ENCODE measurements around the gene RAMP1. TPM values are rescaled to one million over a fixed set of nuclear protein-coding genes. Genes with fewer than 3 reads are reported as not detected.

Gene RAMP1
- total RNA-seq, 6 donors from 2014 or later: 3.4 to 14.4 (median 9.9) TPM

GRCh38 chr2:237873897-237874551 lies 14.6 kb downstream of the RAMP1 start:
- no peaks in the 10 kb centered on the region for H3K36me3 ChIP-seq
- DNase-seq (peak in 1 of 2 donors; percentile 65), ATAC-seq (ENCODE audit: low FRiP score in 2 of 2) (no peak)
- H3K4me1 ChIP-seq: peaks cover 0 to 7% (median 0%) of the 10 kb centered on the region in 4 donors
- 90 to 91% methylated on average over 3 to 11 of the region's 14 CpGs for WGBS, 2 donors
- no peaks in the 10 kb centered on the region for H3K27me3 ChIP-seq
- no peak overlapping the region for H3K27ac ChIP-seq
- TF ChIP-seq POLR2AphosphoS5 (IDR thresholded peaks at IDR 0.05) (no peak), POLR2A (IDR thresholded peaks at IDR 0.05) (no peak), EP300 (IDR thresholded peaks at IDR 0.05) (no peak)
- TF ChIP-seq, protein P1, sequence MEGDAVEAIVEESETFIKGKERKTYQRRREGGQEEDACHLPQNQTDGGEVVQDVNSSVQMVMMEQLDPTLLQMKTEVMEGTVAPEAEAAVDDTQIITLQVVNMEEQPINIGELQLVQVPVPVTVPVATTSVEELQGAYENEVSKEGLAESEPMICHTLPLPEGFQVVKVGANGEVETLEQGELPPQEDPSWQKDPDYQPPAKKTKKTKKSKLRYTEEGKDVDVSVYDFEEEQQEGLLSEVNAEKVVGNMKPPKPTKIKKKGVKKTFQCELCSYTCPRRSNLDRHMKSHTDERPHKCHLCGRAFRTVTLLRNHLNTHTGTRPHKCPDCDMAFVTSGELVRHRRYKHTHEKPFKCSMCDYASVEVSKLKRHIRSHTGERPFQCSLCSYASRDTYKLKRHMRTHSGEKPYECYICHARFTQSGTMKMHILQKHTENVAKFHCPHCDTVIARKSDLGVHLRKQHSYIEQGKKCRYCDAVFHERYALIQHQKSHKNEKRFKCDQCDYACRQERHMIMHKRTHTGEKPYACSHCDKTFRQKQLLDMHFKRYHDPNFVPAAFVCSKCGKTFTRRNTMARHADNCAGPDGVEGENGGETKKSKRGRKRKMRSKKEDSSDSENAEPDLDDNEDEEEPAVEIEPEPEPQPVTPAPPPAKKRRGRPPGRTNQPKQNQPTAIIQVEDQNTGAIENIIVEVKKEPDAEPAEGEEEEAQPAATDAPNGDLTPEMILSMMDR (IDR thresholded peaks at IDR 0.05): no peak
- no peak overlapping the region for H3K4me3 ChIP-seq
- H3K9me3 ChIP-seq: no peaks in the 10 kb centered on the region

DNA sequence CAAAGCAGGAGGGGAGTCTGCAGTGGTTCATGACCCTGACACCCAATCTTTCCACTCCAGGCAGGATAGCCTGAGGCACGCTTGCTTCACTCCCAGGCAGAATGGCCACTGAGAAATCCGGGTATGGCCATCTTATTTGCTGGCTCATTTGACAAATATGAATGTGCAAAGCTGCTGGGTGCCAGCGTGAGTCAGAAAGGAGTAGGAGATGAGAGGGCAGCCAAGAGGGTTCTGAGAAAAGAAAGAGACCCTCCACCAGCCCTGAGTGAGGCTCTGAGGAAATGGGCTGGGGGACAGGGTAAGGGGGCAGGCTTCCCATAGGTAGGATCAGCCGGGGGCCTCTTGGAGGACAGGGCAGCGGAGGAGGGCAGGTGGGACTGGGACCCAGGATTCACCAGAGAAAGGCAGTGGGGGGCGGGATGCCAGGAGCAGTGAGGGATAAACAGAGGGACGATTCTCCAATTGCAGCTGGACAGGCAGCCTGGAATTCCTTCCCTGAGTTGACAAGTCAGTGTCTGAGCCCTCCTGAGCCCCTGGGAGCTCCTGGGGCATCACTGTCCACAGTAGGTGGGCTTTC lies 15.2 kb downstream of the RAMP1 start:
- ATAC-seq (ENCODE audit: low FRiP score in 2 of 2) (no peak), DNase-seq (no peak)
- whole genome bisulfite sequencing, 2 donors: 78 to 83% methylated on average over 7 of the region's 7 CpGs
- H3K4me3 ChIP-seq: no peak overlapping the region
- H3K27me3 ChIP-seq: no peaks in the 10 kb centered on the region
- H3K9me3 ChIP-seq: no peaks in the 10 kb centered on the region
- TF ChIP-seq, protein P1 (IDR thresholded peaks at IDR 0.05): no peak
- no peak for TF ChIP-seq POLR2AphosphoS5 (IDR thresholded peaks at IDR 0.05)
- TF ChIP-seq POLR2A (IDR thresholded peaks at IDR 0.05): no peak
- no peak for TF ChIP-seq EP300 (IDR thresholded peaks at IDR 0.05)
- H3K27ac ChIP-seq: no peak overlapping the region
- H3K36me3 ChIP-seq: no peaks in the 10 kb centered on the region
- H3K4me1 ChIP-seq: peaks cover 0 to 7% (median 0%) of the 10 kb centered on the region in 4 donors

- peaks cover 0 to 7% (median 0%) of the 10 kb centered on the region in 4 donors for H3K4me1 ChIP-seq
- no peak for TF ChIP-seq POLR2AphosphoS5 (IDR thresholded peaks at IDR 0.05)
- no peak for TF ChIP-seq EP300 (IDR thresholded peaks at IDR 0.05)
- TF ChIP-seq, protein P1 (IDR thresholded peaks at IDR 0.05): no peak
- TF ChIP-seq POLR2A (IDR thresholded peaks at IDR 0.05): no peak
- DNase-seq (no peak), ATAC-seq (ENCODE audit: low FRiP score in 2 of 2) (no peak)
- H3K36me3 ChIP-seq: no peaks in the 10 kb centered on the region
- no peaks in the 10 kb centered on the region for H3K27me3 ChIP-seq
- H3K4me3 ChIP-seq: no peak overlapping the region
- no peak overlapping the region for H3K27ac ChIP-seq
- H3K9me3 ChIP-seq: no peaks in the 10 kb centered on the region
- WGBS, 2 donors: 91 to 95% methylated on average over 8 to 16 of the region's 16 CpGs
These were observed 16.0 kb downstream of the RAMP1 start for GRCh38 chr2:237875256-237876060.

- H3K36me3 ChIP-seq: no peaks in the 10 kb centered on the region
- DNase-seq: peak in 1 of 2 donors; percentile 80
- H3K4me1 ChIP-seq: peaks cover 0 to 7% (median 0%) of the 10 kb centered on the region in 4 donors
- no peaks in the 10 kb centered on the region for H3K9me3 ChIP-seq
- no peak overlapping the region for H3K27ac ChIP-seq
- TF ChIP-seq, protein P1 (IDR thresholded peaks at IDR 0.05): no peak
- TF ChIP-seq EP300 (IDR thresholded peaks at IDR 0.05) (no peak), POLR2AphosphoS5 (IDR thresholded peaks at IDR 0.05) (no peak), POLR2A (IDR thresholded peaks at IDR 0.05) (no peak)
- H3K4me3 ChIP-seq: no peak overlapping the region
- no peak for ATAC-seq (ENCODE audit: low FRiP score in 2 of 2)
- H3K27me3 ChIP-seq: no peaks in the 10 kb centered on the region
- 84 to 94% methylated on average over 6 to 14 of the region's 14 CpGs for whole genome bisulfite sequencing, 2 donors
These were observed 16.7 kb downstream of the RAMP1 start for GRCh38 chr2:237876061-237876526.
